HEK293 (cell line): ENCODE results near the gene AGAP1.

ENCODE experiments used
- CTCF ChIA-PET: fragments of 350-600 bp; formaldehyde crosslinking; extraction: SDS; loops from one replicate; lab custom pipeline; 2021; ENCODE audit warnings: antibody characterized with exemption; lab: Yijun Ruan, JAX
- POLR2A ChIA-PET: fragments of 300-600 bp; formaldehyde crosslinking; extraction: SDS; loops from one replicate; lab custom pipeline; 2020; ENCODE audit warnings: antibody characterized with exemption, inconsistent platforms; lab: Yijun Ruan, JAX
- H3K27ac ChIP-seq: fragments of 200-500 bp; sonication (Bioruptor generic); 2 replicates; pipeline ENCODE4 v1.5.1; 2014; ENCODE audit warnings: low read depth, low read length, control low read depth, inconsistent platforms; ENCODE audit errors: extremely low read depth
- H3K36me3 ChIP-seq, 2 experiments: fragments of 200-500 bp in 1 of 2; sonication (Bioruptor generic) in 1 of 2; 1 replicate in 1 of 2; 2 replicates in 1 of 2; pipeline ENCODE4 v1.5.1; 2014 to 2017; ENCODE audit warnings: inconsistent platforms in 2 of 2, low read length in 2 of 2; ENCODE audit not compliant: control insufficient read depth in 2 of 2, insufficient read depth in 1 of 2
- H3K4me1 ChIP-seq: fragments of 200-500 bp; sonication (Bioruptor generic); 2 replicates; pipeline ENCODE4 v1.5.1; 2014; ENCODE audit warnings: mild to moderate bottlenecking, low read length, inconsistent platforms; ENCODE audit not compliant: control insufficient read depth, insufficient read depth
- H3K4me3 ChIP-seq: 2 replicates; pipeline ENCODE4 v1.5.1; 2011; ENCODE audit warnings: low read depth, mild to moderate bottlenecking, control low read depth, low read length, moderate library complexity
- H3K9me3 ChIP-seq: fragments of 200-500 bp; sonication (Bioruptor generic); 2 replicates; pipeline ENCODE4 v1.5.1; 2014; ENCODE audit warnings: low read depth, low read length, inconsistent platforms; ENCODE audit not compliant: control insufficient read depth, insufficient read depth
- GFI1B ChIP-seq: fragments of 450-650 bp; formaldehyde crosslinking; IDR thresholded peaks from 2 replicates; pipeline ENCODE4 v1.5.1; 2016; ENCODE audit warnings: missing biosample characterization, missing genetic modification characterization
- GLIS1 ChIP-seq: fragments of 450-650 bp; formaldehyde crosslinking; IDR thresholded peaks from 2 replicates; pipeline ENCODE4 v1.5.1; 2016; ENCODE audit warnings: missing biosample characterization, missing genetic modification characterization
- KLF10 ChIP-seq: fragments of 450-650 bp; IDR thresholded peaks from 2 replicates; pipeline ENCODE4 v1.5.1; 2018; ENCODE audit warnings: missing biosample characterization, mild to moderate bottlenecking, missing genetic modification characterization
- MYNN ChIP-seq: fragments of 450-650 bp; formaldehyde crosslinking; IDR thresholded peaks from 2 replicates; pipeline ENCODE4 v1.5.1; 2016; ENCODE audit warnings: missing biosample characterization, missing genetic modification characterization, borderline replicate concordance
- PBX3 ChIP-seq: sonication (generic); formaldehyde crosslinking; IDR thresholded peaks from 2 replicates; pipeline ENCODE4 v1.8.1; 2022; ENCODE audit warnings: mild to moderate bottlenecking, moderate library complexity, missing genetic modification reagents
- REPIN1 ChIP-seq: fragments of 450-650 bp; formaldehyde crosslinking; IDR thresholded peaks from 2 replicates; pipeline ENCODE4 v1.5.1; 2017; ENCODE audit warnings: missing biosample characterization, missing genetic modification characterization, low read depth
- REST ChIP-seq: fragments of 450-650 bp; formaldehyde crosslinking; IDR thresholded peaks from 2 replicates; pipeline ENCODE4 v1.5.1; 2016; ENCODE audit warnings: missing biosample characterization, missing genetic modification characterization
- SP7 ChIP-seq: fragments of 450-650 bp; formaldehyde crosslinking; IDR thresholded peaks from 2 replicates; pipeline ENCODE4 v1.5.1; 2016; ENCODE audit warnings: missing biosample characterization, missing genetic modification characterization
- ZFHX2 ChIP-seq: fragments of 450-650 bp; formaldehyde crosslinking; conservative IDR thresholded peaks from 2 replicates; pipeline ENCODE4 v1.5.1; 2016; ENCODE audit warnings: missing biosample characterization, missing genetic modification characterization
- ZNF155 ChIP-seq: fragments of 450-650 bp; formaldehyde crosslinking; IDR thresholded peaks from 2 replicates; pipeline ENCODE4 v1.5.1; 2016; ENCODE audit warnings: missing biosample characterization, missing genetic modification characterization
- ZNF221 ChIP-seq: fragments of 450-650 bp; formaldehyde crosslinking; IDR thresholded peaks from 2 replicates; pipeline ENCODE4 v1.5.1; 2017; ENCODE audit warnings: missing biosample characterization, missing genetic modification characterization, borderline replicate concordance
- ZNF398 ChIP-seq: fragments of 450-650 bp; formaldehyde crosslinking; IDR thresholded peaks from 2 replicates; pipeline ENCODE4 v1.5.1; 2017; ENCODE audit warnings: missing biosample characterization, missing genetic modification characterization
- ZNF433 ChIP-seq: fragments of 450-650 bp; formaldehyde crosslinking; IDR thresholded peaks from 2 replicates; pipeline ENCODE4 v1.5.1; 2016; ENCODE audit warnings: missing biosample characterization, missing genetic modification characterization, low read depth
- ZNF514 ChIP-seq: fragments of 450-650 bp; formaldehyde crosslinking; IDR thresholded peaks from 2 replicates; pipeline ENCODE4 v1.5.1; 2016; ENCODE audit warnings: missing biosample characterization, missing genetic modification characterization
- ZNF561 ChIP-seq: fragments of 450-650 bp; IDR thresholded peaks from 2 replicates; pipeline ENCODE4 v1.5.1; 2018; ENCODE audit warnings: missing biosample characterization, missing genetic modification characterization, borderline replicate concordance
- ZNF585B ChIP-seq: fragments of 450-650 bp; formaldehyde crosslinking; IDR thresholded peaks from 2 replicates; pipeline ENCODE4 v1.5.1; 2016; ENCODE audit warnings: missing biosample characterization, missing genetic modification characterization
- ZNF600 ChIP-seq: fragments of 450-650 bp; formaldehyde crosslinking; IDR thresholded peaks from 2 replicates; pipeline ENCODE4 v1.5.1; 2016; ENCODE audit warnings: missing biosample characterization, missing genetic modification characterization
- ZNF610 ChIP-seq: fragments of 450-650 bp; formaldehyde crosslinking; IDR thresholded peaks from 2 replicates; pipeline ENCODE4 v1.5.1; 2016; ENCODE audit warnings: missing biosample characterization, missing genetic modification characterization, borderline replicate concordance
- TF ChIP-seq, protein P1 (sequence below): fragments of 450-650 bp; formaldehyde crosslinking; IDR thresholded peaks from 2 replicates; pipeline ENCODE4 v1.5.1; 2016; ENCODE audit warnings: missing biosample characterization, missing genetic modification characterization
- TF ChIP-seq, protein P2 (sequence below): fragments of 450-650 bp; formaldehyde crosslinking; conservative IDR thresholded peaks from 2 replicates; pipeline ENCODE4 v1.5.1; 2016; ENCODE audit warnings: low read depth, missing biosample characterization, missing genetic modification characterization

The AGAP1 gene

DNA sequence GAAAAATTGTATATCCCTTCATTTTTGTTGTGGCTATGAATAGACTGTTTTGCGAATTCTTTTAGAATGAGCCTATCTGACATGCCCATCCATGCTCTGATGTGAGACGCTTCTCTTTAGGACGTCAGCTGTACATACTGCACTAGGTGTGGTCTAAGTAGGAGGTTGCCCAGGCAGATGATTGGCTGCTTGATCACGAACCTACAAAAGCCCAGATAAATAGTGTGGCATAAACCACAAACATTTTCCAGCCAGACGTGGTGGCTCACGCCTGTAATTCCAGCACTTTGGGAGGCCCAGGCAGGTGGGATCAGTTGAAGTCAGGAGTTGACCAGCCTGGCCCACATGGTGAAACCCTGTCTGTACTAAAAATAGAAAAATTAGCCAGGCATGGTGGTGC, 251.8 kb downstream of the AGAP1 start:
- TF ChIP-seq, protein P1, sequence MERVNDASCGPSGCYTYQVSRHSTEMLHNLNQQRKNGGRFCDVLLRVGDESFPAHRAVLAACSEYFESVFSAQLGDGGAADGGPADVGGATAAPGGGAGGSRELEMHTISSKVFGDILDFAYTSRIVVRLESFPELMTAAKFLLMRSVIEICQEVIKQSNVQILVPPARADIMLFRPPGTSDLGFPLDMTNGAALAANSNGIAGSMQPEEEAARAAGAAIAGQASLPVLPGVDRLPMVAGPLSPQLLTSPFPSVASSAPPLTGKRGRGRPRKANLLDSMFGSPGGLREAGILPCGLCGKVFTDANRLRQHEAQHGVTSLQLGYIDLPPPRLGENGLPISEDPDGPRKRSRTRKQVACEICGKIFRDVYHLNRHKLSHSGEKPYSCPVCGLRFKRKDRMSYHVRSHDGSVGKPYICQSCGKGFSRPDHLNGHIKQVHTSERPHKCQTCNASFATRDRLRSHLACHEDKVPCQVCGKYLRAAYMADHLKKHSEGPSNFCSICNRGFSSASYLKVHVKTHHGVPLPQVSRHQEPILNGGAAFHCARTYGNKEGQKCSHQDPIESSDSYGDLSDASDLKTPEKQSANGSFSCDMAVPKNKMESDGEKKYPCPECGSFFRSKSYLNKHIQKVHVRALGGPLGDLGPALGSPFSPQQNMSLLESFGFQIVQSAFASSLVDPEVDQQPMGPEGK (tag by site-specific recombination): no peak
- TF ChIP-seq ZNF514 (tag by site-specific recombination) (no peak), ZNF600 (tag by site-specific recombination) (no peak), REPIN1 (tag by site-specific recombination) (no peak), GLIS1 (tag by site-specific recombination) (no peak), MYNN (tag by site-specific recombination) (no peak), SP7 (tag by site-specific recombination) (no peak), ZNF155 (tag by site-specific recombination) (no peak), KLF10 (tag by site-specific recombination) (no peak), ZFHX2 (tag by site-specific recombination) (no peak), ZNF610 (tag by site-specific recombination) (no peak), GFI1B (tag by site-specific recombination) (no peak), PBX3 (CRISPR knock-in tag) (no peak), ZNF433 (no peak), ZNF561 (no peak), ZNF221 (no peak), ZNF585B (no peak), REST (tag by site-specific recombination) (no peak), ZNF398 (tag by site-specific recombination) (no peak)
- TF ChIP-seq, protein P2, sequence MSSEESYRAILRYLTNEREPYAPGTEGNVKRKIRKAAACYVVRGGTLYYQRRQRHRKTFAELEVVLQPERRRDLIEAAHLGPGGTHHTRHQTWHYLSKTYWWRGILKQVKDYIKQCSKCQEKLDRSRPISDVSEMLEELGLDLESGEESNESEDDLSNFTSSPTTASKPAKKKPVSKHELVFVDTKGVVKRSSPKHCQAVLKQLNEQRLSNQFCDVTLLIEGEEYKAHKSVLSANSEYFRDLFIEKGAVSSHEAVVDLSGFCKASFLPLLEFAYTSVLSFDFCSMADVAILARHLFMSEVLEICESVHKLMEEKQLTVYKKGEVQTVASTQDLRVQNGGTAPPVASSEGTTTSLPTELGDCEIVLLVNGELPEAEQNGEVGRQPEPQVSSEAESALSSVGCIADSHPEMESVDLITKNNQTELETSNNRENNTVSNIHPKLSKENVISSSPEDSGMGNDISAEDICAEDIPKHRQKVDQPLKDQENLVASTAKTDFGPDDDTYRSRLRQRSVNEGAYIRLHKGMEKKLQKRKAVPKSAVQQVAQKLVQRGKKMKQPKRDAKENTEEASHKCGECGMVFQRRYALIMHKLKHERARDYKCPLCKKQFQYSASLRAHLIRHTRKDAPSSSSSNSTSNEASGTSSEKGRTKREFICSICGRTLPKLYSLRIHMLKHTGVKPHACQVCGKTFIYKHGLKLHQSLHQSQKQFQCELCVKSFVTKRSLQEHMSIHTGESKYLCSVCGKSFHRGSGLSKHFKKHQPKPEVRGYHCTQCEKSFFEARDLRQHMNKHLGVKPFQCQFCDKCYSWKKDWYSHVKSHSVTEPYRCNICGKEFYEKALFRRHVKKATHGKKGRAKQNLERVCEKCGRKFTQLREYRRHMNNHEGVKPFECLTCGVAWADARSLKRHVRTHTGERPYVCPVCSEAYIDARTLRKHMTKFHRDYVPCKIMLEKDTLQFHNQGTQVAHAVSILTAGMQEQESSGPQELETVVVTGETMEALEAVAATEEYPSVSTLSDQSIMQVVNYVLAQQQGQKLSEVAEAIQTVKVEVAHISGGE (tag by site-specific recombination): no peak
- CTCF ChIA-PET: interaction anchor here (0.6 to 8.5 kb wide), 41 partner anchors 10 to 1963 kb away, joined by 3 to 173 read pairs (median 5); no protein-coding TSS in a partner anchor
- POLR2A ChIA-PET: interaction anchor here (1.2 kb wide), 1 partner anchor 150 kb away, joined by 3 read pairs; no protein-coding TSS in a partner anchor
- no peak overlapping the region for H3K4me3 ChIP-seq
- no peak overlapping the region for H3K27ac ChIP-seq
- H3K4me1 ChIP-seq: no peaks in the 10 kb centered on the region
- H3K9me3 ChIP-seq: no peaks in the 10 kb centered on the region
- peaks cover 0 to 46% of the 10 kb centered on the region in 2 experiments; a peak in 2 of 3 replicates for H3K36me3 ChIP-seq
